Activated T-cell treated with anti-CD3 and anti-CD28 coated beads for 4 hours (primary cell): Measurements from ENCODE around the gene SP6.

ENCODE experiments used
- DNase-seq: peaks from one replicate; pipeline ENCODE4 v3.0.0-alpha.2; 2020

SP6 gene

GRCh38 chr17:47850692-47851573 is at the start of gene SP6:
SP6 (minus strand) TSS chr17:47851163; CDS start chr17:47848429, 2,734 bp downstream.
- DNase-seq = peak; percentile 55

GRCh38 chr17:47899643-47900042 is 48.7 kb upstream of the SP6 start:
- DNase-seq = no peak

DNA sequence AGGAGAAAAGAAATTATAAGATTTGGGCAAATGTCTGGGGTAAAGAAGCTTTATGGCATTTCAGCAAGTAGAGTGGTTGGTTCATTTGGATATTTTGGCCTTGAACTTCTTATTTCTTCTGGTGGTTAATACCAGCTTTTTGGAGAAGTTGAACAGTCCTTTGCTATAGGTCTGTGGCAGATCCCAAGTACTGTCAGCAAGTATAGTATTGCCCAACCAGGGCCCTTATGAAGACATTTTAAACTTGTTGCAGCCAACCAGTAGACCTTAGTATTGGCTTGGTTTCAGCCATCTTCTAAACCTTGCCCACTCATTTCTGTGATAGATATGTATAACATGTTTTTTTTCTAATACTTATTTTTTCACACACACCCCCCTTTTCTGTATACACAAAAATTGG is 47.3 kb upstream of the SP6 start:
- DNase-seq = no peak

DNA sequence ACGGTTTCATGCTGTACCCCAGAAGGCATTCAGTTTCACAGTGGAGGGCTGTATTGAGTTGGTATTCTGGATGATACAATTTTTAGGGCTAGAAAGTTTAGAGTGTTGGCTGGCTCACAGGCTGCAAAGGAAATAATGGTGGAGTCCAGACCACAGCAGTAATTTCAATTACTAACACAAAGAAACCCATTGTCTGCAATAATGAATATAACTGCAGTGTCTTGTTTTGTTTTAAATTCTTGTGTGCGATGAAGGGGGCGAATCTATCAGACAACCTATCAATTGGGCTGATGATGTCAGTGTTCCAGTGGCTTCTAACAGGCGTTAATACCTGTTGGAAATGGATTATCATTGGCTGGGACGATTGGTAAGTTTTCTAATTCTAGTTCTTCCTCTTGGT is 46.6 kb upstream of the SP6 start:
- no peak for DNase-seq

DNA sequence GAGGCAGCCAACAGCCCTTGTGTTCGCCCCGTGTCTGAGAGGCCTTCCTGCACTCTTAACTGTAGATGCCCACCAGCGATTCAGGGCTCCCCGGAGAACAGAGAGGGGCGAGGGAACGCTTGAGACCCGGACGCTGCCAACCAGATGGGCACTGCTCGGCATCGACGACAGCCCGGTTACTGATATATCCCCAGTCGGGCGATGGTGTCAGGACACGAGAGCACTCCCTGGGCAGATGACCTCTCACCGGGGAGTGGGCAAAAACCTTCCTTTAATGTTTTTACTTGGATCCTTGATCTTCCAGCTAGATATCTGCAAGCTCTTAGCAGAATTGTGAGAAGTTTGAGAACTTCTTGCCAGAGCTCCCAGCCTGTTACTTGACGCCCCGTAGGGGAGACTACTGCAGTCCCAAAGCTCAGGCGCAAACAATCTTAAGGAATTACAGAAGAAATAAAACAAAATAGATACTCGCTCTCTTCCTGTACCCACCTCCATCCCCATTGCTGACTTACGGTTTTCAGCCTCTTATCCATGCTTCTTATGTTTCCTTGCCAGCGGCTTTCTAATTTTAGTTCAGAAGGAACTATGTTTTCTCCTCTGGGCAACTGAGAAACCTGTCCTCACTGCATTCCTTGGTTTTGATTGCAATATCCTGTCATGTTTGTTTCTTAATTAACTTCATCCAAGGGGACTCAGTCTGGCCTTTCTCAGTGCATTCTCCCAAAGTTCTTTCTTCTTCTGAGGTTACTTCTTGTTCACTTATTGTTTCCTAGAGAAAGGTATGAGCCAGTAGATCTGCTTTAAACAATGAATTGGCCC is 45.9 kb upstream of the SP6 start:
- DNase-seq = no peak

- peak; percentile 100 for DNase-seq
Measured at GRCh38 chr17:47895856-47896671, 45.1 kb upstream of the SP6 start, which contains the start of gene SP2. SP2 (plus strand) TSS chr17:47896236; CDS start chr17:47896287, 51 bp downstream.

DNA sequence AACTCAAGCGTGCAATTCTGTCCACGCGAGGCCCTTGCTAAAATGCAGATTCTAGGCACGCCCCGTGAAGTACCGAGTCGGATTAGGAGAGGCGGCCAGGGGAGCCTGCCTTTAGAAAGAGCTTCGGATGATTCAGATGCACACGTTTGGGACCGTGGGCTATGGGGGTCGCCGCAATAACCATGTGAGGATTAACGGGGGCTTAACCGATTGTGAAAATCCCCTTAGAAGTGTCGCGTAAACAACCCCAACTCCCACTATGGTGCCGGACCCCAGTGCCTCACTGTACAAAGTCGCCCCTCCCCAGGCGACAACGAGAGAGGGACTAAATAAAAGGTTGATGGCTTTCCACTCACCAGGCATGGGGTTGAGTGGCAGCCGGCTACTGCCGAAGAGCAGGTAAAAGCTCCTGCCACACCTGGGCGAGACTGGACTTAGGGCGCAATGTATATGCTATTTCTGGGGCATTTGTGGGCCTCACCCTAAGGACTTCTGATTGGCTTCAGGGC is 44.4 kb upstream of the SP6 start:
- DNase-seq = no peak

DNA sequence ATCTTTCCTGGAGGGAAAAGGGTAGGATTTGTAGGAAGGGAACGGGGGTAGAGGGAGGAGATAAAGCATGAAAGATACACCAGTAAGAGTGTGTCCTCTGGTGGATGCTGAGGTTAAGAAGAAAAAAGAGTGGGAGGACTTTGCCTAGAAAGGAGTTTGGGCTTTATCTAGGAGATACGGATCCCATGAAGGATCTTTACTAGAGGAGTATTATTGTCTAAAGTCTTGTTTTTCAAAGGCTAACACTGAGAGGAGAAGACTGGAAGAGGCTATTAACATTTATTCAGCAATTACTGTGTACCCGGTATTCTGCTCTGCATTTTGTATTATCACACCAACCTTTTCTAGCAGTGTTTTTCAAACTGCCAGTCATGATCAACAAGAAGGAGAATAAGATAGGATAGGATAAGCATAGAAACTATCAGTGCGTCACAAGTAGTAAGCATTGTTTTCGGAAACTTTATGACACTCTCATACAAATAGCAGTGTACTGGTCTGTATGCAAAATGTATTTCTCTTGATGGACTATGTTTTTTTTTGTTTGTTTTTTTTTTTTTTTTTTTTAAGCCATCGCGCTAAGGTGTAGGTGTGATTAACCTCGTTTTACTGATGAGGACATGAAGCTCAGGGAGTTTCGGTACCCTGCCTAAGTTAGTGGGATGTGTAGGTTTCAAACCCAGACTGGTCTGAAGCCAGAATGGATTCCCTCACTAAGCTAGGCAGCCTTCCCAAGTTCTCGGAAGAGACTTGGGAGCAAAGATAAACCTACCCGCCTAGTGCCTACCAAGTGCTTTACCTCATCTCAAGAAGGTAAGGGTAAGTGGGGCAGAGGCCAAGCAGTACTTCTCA is 43.8 kb upstream of the SP6 start:
- no peak for DNase-seq

DNA sequence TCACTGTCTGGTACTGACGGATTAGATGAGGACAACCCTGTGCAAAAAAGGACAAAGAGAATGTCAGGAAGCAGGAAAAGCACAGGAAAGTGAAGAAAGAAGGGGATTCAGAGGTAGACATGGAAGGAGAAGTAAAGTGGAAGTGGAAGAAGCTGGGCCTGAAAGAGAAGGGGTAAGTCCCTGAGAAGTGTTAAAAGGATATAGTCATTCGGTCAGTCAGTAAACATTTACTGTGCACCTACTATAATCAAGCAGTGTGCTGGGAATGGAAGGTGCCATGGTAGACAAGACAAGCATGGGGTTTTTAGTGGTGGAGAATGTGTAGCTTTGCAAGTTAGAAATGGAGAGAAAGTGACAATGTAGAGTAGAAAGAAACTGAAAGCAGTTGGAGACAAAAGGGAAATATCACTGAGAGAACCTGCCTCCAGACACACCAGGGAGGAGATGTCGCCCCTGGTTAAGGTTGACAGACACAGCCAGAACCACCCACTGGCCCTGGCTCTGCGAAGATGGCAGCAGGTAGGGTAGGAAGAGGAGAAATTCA is 40.7 kb upstream of the SP6 start:
- no peak for DNase-seq

DNA sequence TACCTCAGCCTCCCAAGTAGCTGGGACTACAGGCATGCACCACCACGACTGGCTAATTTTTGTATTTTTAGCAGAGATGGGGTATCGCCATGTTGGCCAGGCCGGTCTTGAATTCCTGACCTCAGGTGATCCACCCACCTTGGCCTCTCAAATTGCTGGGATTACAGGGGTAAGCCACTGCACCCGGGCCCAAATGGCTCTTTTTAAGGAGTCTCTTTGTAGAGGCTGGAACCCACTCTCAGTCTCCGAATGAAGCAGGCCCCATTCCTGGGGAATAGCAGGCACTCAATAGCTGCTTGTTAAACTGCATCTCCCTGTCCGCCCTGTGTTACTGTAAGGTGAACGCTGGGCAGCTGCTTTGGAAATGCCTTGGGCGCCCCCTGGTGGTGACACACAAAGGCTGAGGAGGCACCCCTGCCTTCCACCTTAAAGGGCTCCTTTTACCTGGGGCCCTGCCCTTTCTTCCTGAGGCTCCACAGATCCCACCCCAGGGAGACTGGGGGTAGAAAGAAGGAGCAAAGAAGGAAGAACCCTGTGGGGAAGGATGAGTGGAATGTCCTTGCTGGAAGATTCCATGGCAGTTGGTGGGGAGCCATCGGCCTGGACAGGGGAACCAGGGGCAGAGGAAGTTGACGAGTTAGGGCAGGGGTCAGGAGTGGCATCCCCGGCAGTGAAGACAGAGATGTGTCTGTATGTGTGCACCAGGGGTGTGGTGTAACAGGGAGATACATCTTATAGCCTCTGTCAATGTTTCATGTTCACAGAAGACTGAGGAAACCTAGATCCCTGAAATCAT is 39.0 kb upstream of the SP6 start:
- DNase-seq = peak; percentile 91

DNA sequence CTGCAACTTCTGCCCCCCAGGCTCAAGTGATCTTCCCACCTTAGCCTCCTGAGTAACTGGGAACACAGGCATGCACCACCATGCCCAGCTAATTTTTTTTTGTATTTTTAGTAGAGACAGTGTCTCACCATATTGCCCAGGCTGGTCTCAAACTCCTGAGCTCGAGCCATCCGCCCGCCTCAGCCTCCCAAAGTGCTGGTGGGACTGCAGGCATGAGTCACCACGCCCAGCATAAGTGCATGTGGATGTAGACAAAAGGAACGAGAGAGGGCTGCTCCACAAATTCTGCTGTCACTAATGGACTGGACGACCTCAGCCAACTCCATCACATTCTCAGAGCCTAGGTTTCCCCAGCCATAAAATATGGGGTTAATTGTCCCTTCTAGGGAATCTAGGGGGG is 37.3 kb upstream of the SP6 start:
- no peak for DNase-seq

GRCh38 chr17:47884905-47885730 is 34.2 kb upstream of the SP6 start:
- no peak for DNase-seq

DNA sequence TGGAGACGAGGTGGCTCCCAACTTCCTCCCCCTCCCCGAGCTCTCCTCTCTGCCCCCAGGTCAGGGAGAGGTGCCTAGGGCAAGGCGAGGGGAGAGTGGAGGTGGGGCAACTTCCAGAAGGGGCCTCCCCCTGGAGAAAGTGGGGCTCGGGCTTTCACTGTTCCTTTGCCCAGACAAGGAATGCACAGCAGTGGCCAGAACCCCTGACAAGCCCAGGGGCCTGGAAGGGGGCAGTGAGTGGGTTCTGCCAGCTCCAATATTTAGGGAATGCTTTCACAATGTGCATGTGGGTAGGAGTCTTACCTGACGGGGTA is 33.4 kb upstream of the SP6 start:
- DNase-seq = no peak

DNA sequence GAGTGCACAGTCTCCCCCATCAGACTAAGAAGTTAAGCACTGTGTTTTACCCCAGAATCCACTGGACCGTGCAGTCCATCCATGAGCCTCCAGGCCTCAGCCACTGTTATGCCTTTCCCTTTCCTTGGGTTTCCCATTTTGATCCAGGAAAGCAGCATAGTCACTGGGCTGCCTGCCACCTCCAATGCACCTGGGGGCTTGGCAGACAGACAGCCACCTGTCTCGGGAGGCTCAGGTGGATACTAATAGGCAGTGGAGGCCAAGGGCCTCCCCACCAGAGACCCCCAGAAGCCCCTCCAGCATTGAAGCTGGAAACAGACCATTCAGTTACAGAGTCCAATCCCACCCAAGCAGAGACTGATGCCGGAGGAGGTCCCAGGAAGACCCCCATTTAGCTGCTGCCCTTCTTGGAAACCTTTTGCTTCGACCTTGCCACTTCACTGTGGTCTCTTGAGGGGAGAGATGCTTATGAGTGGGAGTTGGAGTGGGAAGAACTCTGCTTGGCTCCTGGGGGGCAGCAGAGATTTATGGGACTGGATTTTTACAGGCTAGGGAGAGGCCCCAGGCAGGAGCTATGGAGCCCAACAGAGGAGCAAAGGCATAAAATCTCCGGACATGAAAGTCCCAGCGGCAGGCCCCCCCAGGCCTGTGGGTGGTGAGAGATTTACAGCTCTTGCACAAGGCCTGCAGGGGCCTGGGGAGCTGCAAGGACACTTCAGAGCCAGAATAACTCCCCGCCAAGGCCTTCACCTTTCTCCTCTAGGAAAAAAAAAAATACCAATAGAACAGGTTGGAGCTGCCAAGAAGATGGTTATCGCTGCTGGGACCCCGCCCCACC is 32.8 kb upstream of the SP6 start:
- no peak for DNase-seq

DNA sequence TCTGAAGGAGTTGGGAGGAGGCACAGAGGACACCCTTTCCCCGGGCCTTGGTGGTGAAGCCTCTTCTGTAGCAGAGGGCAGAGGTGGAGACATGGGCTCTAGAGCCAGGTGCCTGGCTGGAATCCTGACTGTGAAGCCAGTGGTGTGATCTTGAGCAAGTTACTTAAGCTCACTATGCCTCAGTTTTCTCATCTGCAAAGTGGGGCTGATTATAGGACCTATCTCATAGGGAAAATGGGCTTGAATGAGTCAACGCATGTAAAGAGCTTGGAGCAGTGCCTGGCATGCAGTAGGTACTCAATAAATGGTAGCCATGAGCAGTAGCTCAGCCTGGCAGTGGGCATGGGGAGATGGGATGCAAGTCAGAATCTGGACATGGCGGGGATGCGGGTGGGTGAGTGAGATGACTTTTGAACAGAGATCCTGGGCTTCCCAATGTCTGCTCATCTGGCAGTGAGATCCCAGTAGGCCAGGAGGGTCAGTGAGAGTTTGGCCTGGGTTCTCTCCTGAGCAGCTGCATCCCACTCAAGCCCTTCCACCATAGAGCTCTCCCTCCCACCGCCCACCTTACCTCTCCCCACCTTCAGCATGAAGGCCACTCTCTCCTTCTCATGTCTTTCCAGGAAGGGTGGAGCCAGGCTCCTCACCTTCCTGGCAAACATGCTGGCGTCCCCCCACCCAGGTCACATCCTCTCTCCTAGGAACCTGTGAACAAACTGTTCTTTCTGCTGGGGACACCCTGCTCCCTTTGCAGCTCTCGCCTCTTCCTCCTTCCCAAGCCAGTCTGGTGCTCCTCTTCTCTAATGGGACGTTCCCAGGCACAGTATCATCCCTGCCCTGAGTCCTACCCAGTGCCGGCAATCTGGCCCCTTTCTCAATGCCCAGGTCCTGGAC is 32.0 kb upstream of the SP6 start:
- no peak for DNase-seq

DNA sequence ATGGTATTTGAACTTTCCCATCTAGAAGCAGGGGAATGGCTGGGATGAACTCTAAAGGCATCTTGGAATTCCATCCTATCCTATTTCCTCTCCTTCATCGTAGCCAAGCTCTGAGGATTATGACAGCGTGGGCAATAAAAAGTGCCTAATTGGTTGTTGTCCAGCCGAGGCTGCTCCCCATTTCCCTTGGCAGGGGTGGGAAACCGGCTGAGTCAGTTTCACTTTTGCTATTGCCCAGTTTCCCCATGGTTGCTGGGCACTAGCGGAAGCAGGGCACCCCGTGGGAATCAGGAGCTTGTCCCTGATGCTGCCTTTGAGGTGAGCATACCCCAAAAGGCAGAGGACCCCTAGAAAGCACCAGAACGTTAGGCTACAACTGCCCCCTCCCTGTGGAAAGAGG is 31.3 kb upstream of the SP6 start:
- no peak for DNase-seq

GRCh38 chr17:47879776-47880454 is 29.0 kb upstream of the SP6 start:
- no peak for DNase-seq
